Spleen (tissue), 11 donors: ENCODE data around the gene EEF1AKMT1. TPM values are rescaled to one million over a fixed set of nuclear protein-coding genes. Genes with fewer than 3 reads are reported as not detected.

Source experiments
- DNase-seq: peaks from one replicate; pipeline ENCODE4 v3.0.0-alpha.2; 2020
- H3K27ac ChIP-seq, 8 donors: fragments of 200-600 bp; sonication (generic) in 7 of 8; 1 replicate in 4 of 8; 2 replicates in 4 of 8; pipeline versions ENCODE4 v1.5.0 to v1.8.0; 2016 to 2021; ENCODE audit warnings: inconsistent platforms in 4 of 8, mild to moderate bottlenecking in 4 of 8, moderate library complexity in 1 of 8
- H3K27me3 ChIP-seq, 7 donors: fragments of 200-600 bp; sonication (generic) in 6 of 7; replicated peaks in 1 of 7; 1 replicate in 4 of 7; 2 replicates in 3 of 7; pipeline versions ENCODE4 v1.5.0 to v1.8.0; 2016 to 2021; ENCODE audit warnings: inconsistent platforms in 3 of 7, mild to moderate bottlenecking in 1 of 7
- H3K36me3 ChIP-seq, 6 donors: fragments of 200-600 bp; sonication (generic) in 5 of 6; 1 replicate in 4 of 6; 2 replicates in 2 of 6; pipeline versions ENCODE4 v1.5.0 to v1.8.0; 2016 to 2021; ENCODE audit warnings: inconsistent platforms in 2 of 6
- H3K4me1 ChIP-seq, 6 donors: fragments of 200-600 bp; sonication (generic) in 5 of 6; 1 replicate in 3 of 6; 2 replicates in 3 of 6; pipeline versions ENCODE4 v1.5.0 to v1.8.0; 2016 to 2021; ENCODE audit warnings: inconsistent platforms in 3 of 6
- H3K4me3 ChIP-seq, 8 donors: fragments of 200-600 bp; sonication (generic) in 7 of 8; 1 replicate in 4 of 8; 2 replicates in 4 of 8; pipeline versions ENCODE4 v1.5.0 to v1.8.0; 2016 to 2021; ENCODE audit warnings: inconsistent platforms in 4 of 8, mild to moderate bottlenecking in 4 of 8, moderate library complexity in 2 of 8
- H3K9me3 ChIP-seq, 8 donors: fragments of 200-600 bp; sonication (generic) in 7 of 8; 1 replicate in 4 of 8; 2 replicates in 4 of 8; pipeline versions ENCODE4 v1.5.0 to v1.8.0; 2016 to 2021; ENCODE audit warnings: inconsistent platforms in 4 of 8
- POLR2A ChIP-seq, 3 donors: fragments of 450-650 bp; IDR thresholded peaks; one replicate each; pipeline ENCODE4 v1.5.1; 2017; ENCODE audit warnings: antibody characterized with exemption in 3 of 3, mild to moderate bottlenecking in 1 of 3
- POLR2AphosphoS5 ChIP-seq, 3 donors: sonication (generic); formaldehyde crosslinking; IDR thresholded peaks; one replicate each; pipeline ENCODE4 v1.5.1; 2017; ENCODE audit warnings: antibody characterized with exemption in 3 of 3
- WGBS, 5 donors: extraction: QIAGEN DNeasy Blood & Tissue Kit in 3 of 5; methylation state at CpG; one replicate each; pipeline versions ENCODE4 v1.1.5 to v1.1.7; 2013 to 2018; 5-methylcytosine and 5-hydroxymethylcytosine counted together
- intact Hi-C: fragments of 100-400 bp; cut with DNase I; formaldehyde crosslinking; loops from one replicate; pipeline ENCODE4 v1.15.0; 2023; ENCODE audit warnings: low total_unique reads
- polyA plus RNA-seq, 3 donors: library from polyadenylated mRNA; stranded (reverse); fragments of 200-250 nt; gene quantifications; one replicate each; pipeline ENCODE4 v1.2.1, GENCODE V29; 2013
- total RNA-seq, 7 donors: library from RNA; depleted of rRNA in 3 of 7; stranded (reverse); fragments of >200 nt in 3 of 7; fragmentation: NEBNext Ultra II Directional in 4 of 7; extraction: Animal tissue kit (Norgen Biotek cat#: 25700) in 4 of 7; gene quantifications; one replicate each; pipeline versions ENCODE4 v1.1.0 to v1.2.1, GENCODE V29; 2016 to 2021
- TF ChIP-seq, protein P1 (sequence below), 11 experiments: fragments of 200-600 bp in 7 of 11; fragments of 450-650 bp in 4 of 11; sonication (generic) in 4 of 11; IDR thresholded peaks in 8 of 11; conservative IDR thresholded peaks in 3 of 11; 1 replicate in 7 of 11; 2 replicates in 4 of 11; pipeline versions ENCODE4 v1.4.0 to v1.8.0; 2016 to 2021; ENCODE audit warnings: antibody characterized with exemption in 11 of 11, inconsistent platforms in 4 of 11, mild to moderate bottlenecking in 1 of 11
- donor health status: healthy with polysubstance abuse.
- donor health status: DM: no; HTN: no; CAD: no; lungs with moderate emphysema.
- donor health status: DM: no; HTN: no; CAD: no.
- donor health status: Bipolar disorder and iron deficiency.
- donor health status: healthy.
- donor health status: DM: no; HTN: no; CAD: no.
- donor health status: DM: yes; HTN: yes; CAD: no.

Gene EEF1AKMT1
- total and polyA plus RNA-seq, 10 donors: 3.8 to 10.1 (median 7.0) TPM

DNA sequence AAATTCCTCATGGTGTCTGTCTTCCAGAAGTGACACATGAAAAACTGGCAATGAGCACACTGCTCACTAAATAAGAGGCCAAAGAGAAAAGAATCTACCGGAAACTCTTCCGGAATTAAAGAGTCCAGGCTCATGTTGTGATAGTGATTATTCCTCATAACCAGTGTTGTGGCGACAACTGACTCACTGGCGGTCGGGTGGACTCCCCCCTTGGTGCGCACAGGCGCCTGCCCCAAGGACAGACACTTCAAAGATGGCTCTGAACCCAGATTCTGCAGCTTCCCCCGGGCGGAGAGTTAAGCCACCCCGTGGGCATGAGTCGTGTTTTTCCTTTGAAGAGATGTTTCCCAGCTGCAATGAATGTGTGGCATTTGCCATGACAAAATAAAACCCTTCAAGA is 60.0 kb downstream of the EEF1AKMT1 start:
- no peak for TF ChIP-seq POLR2AphosphoS5 (IDR thresholded peaks at IDR 0.05)
- no peak for TF ChIP-seq POLR2A (IDR thresholded peaks at IDR 0.05)
- intact Hi-C loops: loop anchor here (5.0 to 10.0 kb wide), 3 partner anchors 61 to 211 kb away; partner anchors contain the start of gene EEF1AKMT1
- no peak for DNase-seq
- peaks cover 0 to 11% (median 0%) of the 10 kb centered on the region in 7 donors for H3K27me3 ChIP-seq
- 47 to 72% (median 60%) methylated on average over 11 of the region's 11 CpGs for WGBS, 5 donors
- H3K27ac ChIP-seq: no peak overlapping the region
- peaks cover 5 to 16% (median 12%) of the 10 kb centered on the region in 6 donors for H3K4me1 ChIP-seq
- no peaks in the 10 kb centered on the region for H3K36me3 ChIP-seq
- no peaks in the 10 kb centered on the region for H3K9me3 ChIP-seq
- no peak overlapping the region for H3K4me3 ChIP-seq

DNA sequence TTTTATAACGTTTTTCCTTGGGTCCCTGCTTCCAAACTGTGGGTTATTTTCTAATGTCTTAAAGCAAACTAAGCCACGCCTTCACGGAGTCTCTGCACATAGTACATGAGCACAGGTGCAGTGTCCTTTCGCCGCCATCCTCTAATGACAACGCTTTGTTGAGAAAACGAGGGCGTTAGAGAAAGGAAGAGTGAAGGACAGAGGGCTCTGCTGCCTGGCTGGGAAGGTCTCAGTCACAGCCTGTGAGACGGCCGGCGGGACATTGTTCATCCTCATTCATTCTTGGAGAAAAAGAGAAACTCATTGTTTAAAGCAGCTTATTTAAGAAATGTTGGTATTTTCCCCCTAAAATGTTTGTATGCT is 60.8 kb downstream of the EEF1AKMT1 start:
- no peaks in the 10 kb centered on the region for H3K36me3 ChIP-seq
- no peaks in the 10 kb centered on the region for H3K9me3 ChIP-seq
- 50 to 67% (median 60%) methylated on average over 11 of the region's 11 CpGs for WGBS, 5 donors
- H3K27ac ChIP-seq: no peak overlapping the region
- intact Hi-C loops: loop anchor here (5.0 to 10.0 kb wide), 3 partner anchors 62 to 212 kb away; partner anchors contain the start of gene EEF1AKMT1
- peaks cover 0 to 11% (median 0%) of the 10 kb centered on the region in 7 donors for H3K27me3 ChIP-seq
- DNase-seq: no peak
- H3K4me3 ChIP-seq: peak overlapping the region in 3 of 8 donors; percentile 14 to 37 (median 18)
- H3K4me1 ChIP-seq: peaks cover 5 to 16% (median 12%) of the 10 kb centered on the region in 6 donors
- TF ChIP-seq POLR2A (IDR thresholded peaks at IDR 0.05): no peak
- TF ChIP-seq POLR2AphosphoS5 (IDR thresholded peaks at IDR 0.05): no peak
- TF ChIP-seq, protein P1, sequence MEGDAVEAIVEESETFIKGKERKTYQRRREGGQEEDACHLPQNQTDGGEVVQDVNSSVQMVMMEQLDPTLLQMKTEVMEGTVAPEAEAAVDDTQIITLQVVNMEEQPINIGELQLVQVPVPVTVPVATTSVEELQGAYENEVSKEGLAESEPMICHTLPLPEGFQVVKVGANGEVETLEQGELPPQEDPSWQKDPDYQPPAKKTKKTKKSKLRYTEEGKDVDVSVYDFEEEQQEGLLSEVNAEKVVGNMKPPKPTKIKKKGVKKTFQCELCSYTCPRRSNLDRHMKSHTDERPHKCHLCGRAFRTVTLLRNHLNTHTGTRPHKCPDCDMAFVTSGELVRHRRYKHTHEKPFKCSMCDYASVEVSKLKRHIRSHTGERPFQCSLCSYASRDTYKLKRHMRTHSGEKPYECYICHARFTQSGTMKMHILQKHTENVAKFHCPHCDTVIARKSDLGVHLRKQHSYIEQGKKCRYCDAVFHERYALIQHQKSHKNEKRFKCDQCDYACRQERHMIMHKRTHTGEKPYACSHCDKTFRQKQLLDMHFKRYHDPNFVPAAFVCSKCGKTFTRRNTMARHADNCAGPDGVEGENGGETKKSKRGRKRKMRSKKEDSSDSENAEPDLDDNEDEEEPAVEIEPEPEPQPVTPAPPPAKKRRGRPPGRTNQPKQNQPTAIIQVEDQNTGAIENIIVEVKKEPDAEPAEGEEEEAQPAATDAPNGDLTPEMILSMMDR (IDR thresholded peaks at IDR 0.05 in 8 of 11, conservative IDR thresholded peaks at IDR 0.05 in 3 of 11): no peak

DNA sequence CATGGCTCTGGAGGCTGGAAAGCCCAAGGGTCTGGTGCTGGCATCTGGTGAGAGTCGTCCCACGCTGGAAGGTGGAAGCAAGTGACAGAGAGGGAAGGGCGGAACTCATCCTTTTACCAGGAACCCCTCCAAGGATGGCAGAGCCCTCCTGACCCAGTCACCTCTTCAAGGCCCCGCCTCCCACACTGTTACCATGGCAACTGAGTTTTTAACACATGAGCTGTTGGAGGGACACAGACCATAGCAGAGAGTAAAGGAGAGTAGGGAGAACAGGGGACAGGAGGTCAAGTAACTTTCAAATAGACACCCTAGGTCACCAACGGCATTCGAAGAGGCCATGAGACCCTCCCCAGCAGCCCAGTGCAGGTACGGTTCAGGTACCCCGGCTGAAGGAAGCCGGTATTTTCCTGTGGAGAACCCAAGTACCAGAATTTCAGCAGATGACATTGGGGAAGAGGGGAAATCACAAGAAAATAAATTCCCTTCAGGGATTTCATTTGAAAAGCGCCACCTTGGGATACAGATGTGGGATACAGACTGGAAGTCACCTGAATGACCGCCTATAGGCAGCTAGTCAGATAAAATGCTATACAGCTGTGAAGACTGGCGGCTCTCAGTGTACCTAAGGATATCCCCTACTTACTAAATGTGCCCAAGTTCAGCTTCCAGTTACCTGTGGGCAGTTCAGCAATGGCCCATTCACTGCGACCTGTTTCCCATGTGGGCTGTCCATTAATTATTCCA is 62.3 kb downstream of the EEF1AKMT1 start:
- H3K4me3 ChIP-seq: no peak overlapping the region
- no peak for DNase-seq
- peaks cover 0 to 11% (median 0%) of the 10 kb centered on the region in 7 donors for H3K27me3 ChIP-seq
- 76 to 87% (median 84%) methylated on average over 12 to 13 of the region's 13 CpGs for WGBS, 5 donors
- peaks cover 5 to 16% (median 12%) of the 10 kb centered on the region in 6 donors for H3K4me1 ChIP-seq
- no peak overlapping the region for H3K27ac ChIP-seq
- H3K36me3 ChIP-seq: no peaks in the 10 kb centered on the region
- intact Hi-C loops: loop anchor here (5.0 to 10.0 kb wide), 3 partner anchors 63 to 213 kb away; partner anchors contain the start of gene EEF1AKMT1
- TF ChIP-seq POLR2A (IDR thresholded peaks at IDR 0.05) (no peak), POLR2AphosphoS5 (IDR thresholded peaks at IDR 0.05) (no peak)
- TF ChIP-seq, protein P1 (IDR thresholded peaks at IDR 0.05 in 8 of 11, conservative IDR thresholded peaks at IDR 0.05 in 3 of 11): no peak
- H3K9me3 ChIP-seq: no peaks in the 10 kb centered on the region

DNA sequence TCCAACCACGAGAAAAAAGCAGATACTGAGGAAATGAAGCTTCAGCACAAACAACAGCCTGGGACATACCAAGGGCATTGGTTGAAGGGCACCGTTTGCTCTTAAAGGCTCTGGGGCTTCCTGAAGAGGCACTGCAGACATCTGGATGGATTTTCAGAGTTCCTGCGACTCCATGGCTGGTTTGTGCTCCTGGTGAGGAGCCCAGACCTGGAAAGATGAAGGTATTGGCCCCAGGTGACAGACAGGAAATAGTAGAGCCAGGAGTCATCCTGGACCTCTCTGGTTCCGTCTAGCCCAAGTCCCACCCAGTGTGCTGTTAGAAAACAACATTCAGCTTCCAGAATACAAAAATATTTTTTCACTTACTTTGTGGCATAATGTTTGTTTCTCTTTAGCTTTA is 64.0 kb downstream of the EEF1AKMT1 start:
- Histone ChIP-seq H3K27me3 (peaks cover 0 to 11% (median 0%) of the 10 kb centered on the region in 7 donors), H3K36me3 (no peaks in the 10 kb centered on the region), H3K27ac (no peak overlapping the region), H3K4me3 (no peak overlapping the region), H3K9me3 (no peaks in the 10 kb centered on the region), H3K4me1 (peaks cover 5 to 17% (median 12%) of the 10 kb centered on the region in 6 donors)
- 49 to 66% (median 61%) methylated on average over 4 of the region's 4 CpGs for WGBS, 5 donors
- TF ChIP-seq POLR2AphosphoS5 (IDR thresholded peaks at IDR 0.05) (no peak), POLR2A (IDR thresholded peaks at IDR 0.05) (no peak)
- TF ChIP-seq, protein P1 (IDR thresholded peaks at IDR 0.05 in 8 of 11, conservative IDR thresholded peaks at IDR 0.05 in 3 of 11): no peak
- intact Hi-C loops: loop anchor here (5.0 to 10.0 kb wide), 4 partner anchors 65 to 215 kb away; partner anchors contain the start of gene EEF1AKMT1
- DNase-seq: no peak
